Embryonic facial prominence (tissue), 1 donor: ENCODE data around the gene ABHD6.
"Not testable (repeated sequence)": the region's sequence is repeated elsewhere in the genome, so short reads cannot be mapped to it uniquely, and the experiment has no call there.

ENCODE experiments used
- DNase-seq: peaks from one replicate; pipeline ENCODE4 v3.0.0-alpha.2; 2016; ENCODE audit errors: extremely low spot score

The ABHD6 gene

DNA sequence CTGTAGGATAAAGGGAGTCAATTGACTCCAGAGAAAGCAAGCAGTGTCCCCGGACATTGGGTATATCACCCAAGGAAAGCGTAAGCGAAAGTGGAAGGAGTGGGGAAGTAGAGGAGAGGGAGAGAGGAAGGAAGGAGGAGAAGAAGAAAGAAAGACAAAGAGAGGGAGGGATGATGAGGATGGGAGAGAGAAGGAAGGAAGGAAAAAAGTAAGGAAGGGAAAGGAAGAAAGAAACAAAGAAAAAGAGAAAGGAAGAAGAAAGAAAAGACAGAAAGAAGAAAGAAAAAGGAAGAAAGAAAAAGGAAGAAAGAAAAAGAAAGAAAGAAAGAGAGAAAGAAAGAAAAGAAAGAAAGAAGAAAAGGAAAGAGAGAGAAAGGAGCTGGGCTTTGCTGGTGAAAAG, 27.7 kb upstream of the ABHD6 start:
- DNase-seq, result no peak

- no peak for DNase-seq
These were observed 26.7 kb upstream of the ABHD6 start, which contains the start of gene DNASE1L3 for GRCh38 chr3:58210761-58211460. TSS of gene DNASE1L3 (minus strand) at chr3:58210972. CDS start at chr3:58210906, 66 bp downstream.

DNA sequence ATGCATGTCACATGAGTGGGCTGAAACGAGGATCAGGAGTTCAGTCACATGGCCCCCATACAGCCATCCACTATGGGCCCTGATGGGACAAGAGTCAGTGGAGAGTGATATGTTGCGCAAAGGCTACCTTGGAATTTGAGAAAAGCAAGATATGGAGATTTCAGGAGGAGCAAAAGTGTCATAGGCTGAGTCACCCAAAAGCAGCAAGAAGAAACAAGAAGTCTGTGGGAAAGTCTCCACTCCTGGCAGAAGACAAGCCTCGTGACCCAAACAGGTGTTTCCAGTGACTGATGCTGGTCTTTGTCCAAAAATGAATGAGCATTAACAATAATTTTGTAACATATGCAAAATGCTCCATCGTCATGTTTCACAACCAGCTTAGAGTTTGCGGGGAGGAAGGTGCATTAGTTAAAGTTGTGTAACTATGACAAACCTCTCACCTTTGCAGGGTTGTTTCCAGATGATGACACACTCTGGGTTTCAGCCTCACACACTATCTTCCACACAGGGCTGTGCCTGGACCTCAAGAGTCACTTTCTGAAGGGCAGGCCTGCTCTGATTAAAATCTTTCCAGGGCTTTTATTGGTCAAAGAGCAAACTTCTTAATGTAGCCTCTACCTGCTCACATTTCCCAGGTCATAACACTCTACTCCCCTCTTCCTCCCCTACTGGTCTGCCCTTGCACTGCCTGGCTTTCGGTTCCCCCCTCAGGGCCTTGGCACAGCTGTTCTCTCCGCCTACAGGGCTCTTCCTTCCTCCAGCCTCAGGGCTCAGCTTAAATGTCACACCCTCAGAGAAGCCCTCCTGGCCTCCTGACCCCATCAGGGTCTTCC, 22.9 kb upstream of the ABHD6 start:
- DNase-seq, result no peak

GRCh38 chr3:58215317-58216025, 22.1 kb upstream of the ABHD6 start:
- DNase-seq, result no peak

GRCh38 chr3:58216496-58217195, 20.9 kb upstream of the ABHD6 start:
- DNase-seq, result no peak

DNA sequence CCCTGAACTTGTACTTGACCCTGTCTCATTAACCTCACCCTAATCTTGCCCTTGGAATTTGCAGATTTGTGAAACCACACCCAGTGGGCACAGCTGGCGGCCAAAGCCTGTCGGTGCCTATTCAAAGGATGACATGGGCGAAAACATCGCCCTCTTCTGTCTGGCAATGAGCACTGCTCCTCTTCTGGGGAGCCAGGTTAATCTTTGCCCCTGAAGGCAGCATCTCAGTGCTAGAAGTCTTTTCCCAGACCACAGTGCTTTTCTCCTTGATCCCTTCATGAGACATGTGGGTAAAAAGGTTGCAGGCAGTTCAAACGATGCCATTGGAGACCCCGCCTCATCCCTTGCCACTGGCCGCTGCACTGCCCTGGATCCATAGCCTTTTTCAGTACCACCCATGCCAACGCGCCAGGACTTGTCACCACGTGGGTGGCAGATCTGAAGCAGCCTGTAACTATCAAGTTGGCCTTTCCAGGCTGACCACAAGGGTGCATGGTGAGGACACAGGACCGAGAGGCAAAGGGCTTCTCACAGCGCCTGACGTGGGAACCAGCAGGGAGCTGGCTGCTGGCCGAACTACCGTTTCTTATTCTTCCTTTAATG, 20.3 kb upstream of the ABHD6 start:
- no peak for DNase-seq

- DNase-seq, result no peak
These were observed 18.7 kb upstream of the ABHD6 start for GRCh38 chr3:58218904-58219303.

DNA sequence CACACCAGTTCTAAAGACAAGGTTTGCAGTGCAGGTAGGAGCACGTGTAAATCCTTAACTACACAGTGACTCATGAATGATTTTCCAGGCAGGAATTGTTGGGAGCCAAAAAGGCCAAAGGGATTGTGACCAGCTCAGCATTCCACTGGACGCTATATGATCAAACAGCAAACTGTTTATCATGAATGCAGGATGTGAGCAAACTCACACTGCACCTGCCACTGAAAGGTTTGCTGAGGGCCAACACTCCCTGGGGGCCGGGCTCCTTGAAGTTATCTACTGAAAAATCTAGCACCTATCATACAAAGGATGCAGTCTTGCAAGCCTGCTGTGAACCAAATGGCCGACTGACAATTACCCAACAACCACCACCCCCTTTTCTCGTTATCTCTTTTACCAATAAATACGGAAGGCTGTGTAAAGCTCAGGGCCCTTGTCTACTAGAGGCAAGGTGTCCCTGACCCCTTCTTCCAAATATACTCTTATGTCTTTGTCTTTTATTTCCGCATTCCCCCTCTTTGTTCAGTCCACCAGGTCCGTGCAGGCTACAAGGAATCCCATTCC, 15.3 kb upstream of the ABHD6 start:
- no peak for DNase-seq

DNA sequence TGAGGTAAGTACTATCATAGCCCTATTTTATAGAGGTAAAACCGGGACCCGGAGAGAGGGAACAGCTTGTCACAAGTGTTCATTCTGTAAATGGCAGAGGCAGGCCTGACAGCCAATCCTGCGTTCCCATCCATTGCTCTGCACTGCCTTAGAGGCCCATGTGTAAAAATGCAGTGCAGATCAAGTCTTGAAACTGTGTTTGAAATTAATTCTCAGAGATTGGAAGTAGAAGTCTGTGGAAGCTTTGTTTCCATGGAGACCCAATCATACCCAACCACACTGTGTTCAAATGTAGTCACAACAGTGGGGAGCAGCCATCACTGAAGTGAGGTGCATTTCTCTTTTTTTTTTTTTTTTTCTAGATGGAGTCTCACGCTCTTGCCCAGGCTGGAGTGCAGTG, 13.7 kb upstream of the ABHD6 start:
- DNase-seq, result no peak

DNA sequence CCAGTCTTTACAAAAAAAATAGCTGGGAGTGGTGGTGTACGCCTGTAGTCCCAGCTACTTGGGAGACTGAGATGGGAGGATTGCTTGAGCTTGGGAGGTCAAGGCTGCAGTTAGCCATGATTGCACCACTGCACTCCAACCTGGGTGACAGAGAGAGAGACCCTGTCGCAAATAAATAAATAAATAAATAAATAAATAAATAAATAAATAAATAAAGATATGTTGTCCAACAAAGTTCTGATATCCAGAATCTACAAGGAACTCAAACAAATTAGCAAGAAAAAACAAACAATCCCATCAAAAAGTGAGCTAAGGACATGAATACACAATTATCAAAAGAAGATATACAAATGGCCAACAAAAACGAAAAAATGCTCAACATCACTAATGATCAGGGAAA, 9.7 kb upstream of the ABHD6 start:
- DNase-seq, result not testable (repeated sequence)

- no peak for DNase-seq
These were observed 6.6 kb upstream of the ABHD6 start for GRCh38 chr3:58230876-58231552.

GRCh38 chr3:58231666-58232065, 5.9 kb upstream of the ABHD6 start:
- no peak for DNase-seq

DNA sequence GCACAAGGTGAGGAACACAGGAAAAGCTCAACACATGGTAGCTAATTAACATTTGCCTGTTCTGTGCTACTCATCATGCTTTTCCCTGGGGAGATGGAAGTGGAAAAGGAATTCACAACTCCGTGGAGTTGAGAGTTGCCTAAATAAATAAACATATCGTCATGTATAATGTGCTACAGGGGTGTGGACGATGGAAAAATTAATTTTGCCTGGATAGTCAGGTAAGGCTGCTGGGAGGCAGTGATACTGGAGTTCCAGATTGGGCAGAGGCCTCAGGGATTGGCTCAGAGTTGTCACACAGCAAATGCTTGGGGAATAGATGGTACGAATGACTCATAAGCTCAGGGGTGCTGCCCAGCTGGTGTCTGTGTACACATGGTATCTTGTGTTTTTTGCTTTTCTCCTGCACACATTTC, 3.1 kb upstream of the ABHD6 start:
- no peak for DNase-seq

- DNase-seq, result no peak
These were observed 1.6 kb upstream of the ABHD6 start for GRCh38 chr3:58235970-58236369.

GRCh38 chr3:58236527-58237237, 910 bp upstream of the ABHD6 start:
- DNase-seq, result no peak

DNA sequence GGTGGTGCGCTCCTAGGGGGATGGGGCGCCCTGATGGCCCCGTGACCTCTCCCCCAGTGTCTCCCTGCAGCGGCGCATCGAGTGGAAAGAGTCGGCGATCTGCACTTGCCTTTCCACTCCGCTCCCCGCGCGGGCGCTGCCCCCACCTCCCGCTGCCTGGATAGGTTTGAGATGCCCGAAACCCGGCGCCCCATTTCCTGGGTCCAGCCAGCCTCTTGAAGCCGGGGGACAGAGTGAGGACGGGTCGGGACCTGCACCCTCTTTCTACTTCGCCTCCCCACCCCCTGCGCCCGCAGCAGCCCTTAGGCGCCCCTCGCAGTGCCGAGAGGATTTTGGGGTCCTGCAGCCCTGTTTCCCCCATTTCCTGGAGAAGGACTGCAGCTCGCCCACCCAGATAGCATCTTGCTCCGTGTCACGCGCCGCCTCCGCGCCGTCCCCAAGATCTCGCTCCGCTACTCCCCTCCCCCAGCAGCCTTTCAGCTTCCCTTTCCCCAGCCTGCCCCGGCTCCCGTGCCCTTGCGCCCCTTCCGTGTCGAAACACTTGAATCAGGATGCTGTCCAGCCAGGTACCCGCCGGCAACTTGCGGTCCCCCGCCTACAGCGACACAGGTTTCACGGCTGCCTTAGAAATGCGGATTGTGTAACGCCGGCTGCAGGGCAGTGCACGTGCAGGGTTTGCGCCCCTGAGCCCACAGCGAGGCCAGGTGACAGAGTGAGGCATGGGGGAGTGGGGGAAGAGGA, 519 bp downstream of the ABHD6 start:
- no peak for DNase-seq

GRCh38 chr3:58238830-58239229, 1.2 kb downstream of the ABHD6 start:
- DNase-seq, result no peak

- DNase-seq, result no peak
These were observed 3.9 kb downstream of the ABHD6 start for GRCh38 chr3:58241306-58242044.
